Left lung (tissue), 10 donors: ENCODE measurements around the gene APOBEC3F. TPM values are rescaled to one million over a fixed set of nuclear protein-coding genes. Genes with fewer than 3 reads are reported as not detected.
"Not testable (repeated sequence)": the region's sequence is repeated elsewhere in the genome, so short reads cannot be mapped to it uniquely, and the experiment has no call there.

Source experiments
- ATAC-seq: fragments of 200-7000 bp; cut with Tn5 transposase; one replicate; pipeline ENCODE4 v1.9.1; 2020; ENCODE audit warnings: moderate library complexity
- DNase-seq, 4 donors: peaks; one replicate each; pipeline ENCODE4 v3.0.0-alpha.2; 2013 to 2020
- H3K27ac ChIP-seq, 2 donors: fragments of 200-600 bp; sonication (generic) in 1 of 2; one replicate each; pipeline versions ENCODE4 v1.5.0 to v1.8.0; 2020 to 2021
- H3K27me3 ChIP-seq, 2 donors: fragments of 200-600 bp; sonication (generic) in 1 of 2; one replicate each; pipeline versions ENCODE4 v1.5.0 to v1.8.0; 2020 to 2021
- H3K36me3 ChIP-seq, 2 donors: fragments of 200-600 bp; sonication (generic) in 1 of 2; one replicate each; pipeline versions ENCODE4 v1.5.0 to v1.8.0; 2020 to 2021
- H3K4me1 ChIP-seq, 2 donors: fragments of 200-600 bp; one replicate each; pipeline ENCODE4 v1.8.0; 2021
- H3K4me3 ChIP-seq, 2 donors: fragments of 200-600 bp; sonication (generic) in 1 of 2; one replicate each; pipeline versions ENCODE4 v1.5.0 to v1.8.0; 2020 to 2021; ENCODE audit warnings: mild to moderate bottlenecking in 1 of 2
- H3K9me3 ChIP-seq, 2 donors: fragments of 200-600 bp; sonication (generic) in 1 of 2; one replicate each; pipeline versions ENCODE4 v1.5.0 to v1.8.0; 2020 to 2021
- CTCF ChIP-seq, 2 donors: fragments of 200-600 bp; sonication (generic) in 1 of 2; IDR thresholded peaks; one replicate each; pipeline versions ENCODE4 v1.5.0 to v1.8.0; 2021; ENCODE audit warnings: antibody characterized with exemption in 2 of 2
- intact Hi-C, 2 donors: fragments of 100-400 bp; cut with DNase I; formaldehyde crosslinking; loops; one replicate each; pipeline versions ENCODE4 v1.11.2 to v1.14.2; 2022
- polyA plus RNA-seq, 6 donors: library from polyadenylated mRNA; unstranded; fragments of 120-200 nt; gene quantifications; one replicate each; pipeline ENCODE4 v1.2.1, GENCODE V29; 2013; ENCODE audit not compliant: insufficient read length in 6 of 6
- total RNA-seq, 2 donors: library from RNA; stranded (reverse); fragmentation: NEBNext Ultra II Directional; extraction: Animal tissue kit (Norgen Biotek cat#: 25700); gene quantifications; one replicate each; pipeline ENCODE4 v1.2.1, GENCODE V29; 2021
- donor health status: DM: no; HTN: yes; CAD: no.
- donor health status: DM: no; HTN: no; CAD: no.

APOBEC3F gene
- total and polyA plus RNA-seq, 8 donors: 11.0 to 14.3 (median 11.9) TPM

DNA sequence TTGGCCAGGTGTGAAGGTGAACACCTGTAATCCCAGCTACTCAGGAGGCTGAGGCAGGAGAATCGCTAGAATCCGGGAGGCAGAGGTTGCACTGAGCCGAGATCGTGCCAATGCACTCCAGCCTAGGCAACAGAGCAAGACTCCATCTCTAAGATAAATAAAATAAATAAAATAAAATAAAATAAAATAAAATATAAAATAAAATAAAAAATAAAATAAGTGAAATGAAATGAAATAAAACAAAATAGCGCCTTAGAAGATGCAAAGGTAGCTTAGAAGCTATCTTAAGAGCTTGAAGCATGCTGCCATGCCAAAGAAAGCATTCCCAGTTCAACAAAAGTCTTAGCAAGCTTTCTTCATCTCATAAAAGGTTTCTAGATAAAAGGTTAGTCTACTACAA lies 33.5 kb upstream of the APOBEC3F start:
- no peaks in the 10 kb centered on the region for H3K9me3 ChIP-seq
- intact Hi-C loops: loop anchor here in 1 of 2 donors (10.0 kb wide), 2 partner anchors 118 to 232 kb away; no protein-coding TSS in a partner anchor
- no peak for TF ChIP-seq CTCF (IDR thresholded peaks at IDR 0.05)
- H3K4me3 ChIP-seq: no peak overlapping the region
- no peaks in the 10 kb centered on the region for H3K27me3 ChIP-seq
- DNase-seq: no peak
- peaks cover 0 to 15% of the 10 kb centered on the region in 2 donors for H3K4me1 ChIP-seq
- no peaks in the 10 kb centered on the region for H3K36me3 ChIP-seq
- H3K27ac ChIP-seq: no peak overlapping the region
- ATAC-seq: no peak

DNA sequence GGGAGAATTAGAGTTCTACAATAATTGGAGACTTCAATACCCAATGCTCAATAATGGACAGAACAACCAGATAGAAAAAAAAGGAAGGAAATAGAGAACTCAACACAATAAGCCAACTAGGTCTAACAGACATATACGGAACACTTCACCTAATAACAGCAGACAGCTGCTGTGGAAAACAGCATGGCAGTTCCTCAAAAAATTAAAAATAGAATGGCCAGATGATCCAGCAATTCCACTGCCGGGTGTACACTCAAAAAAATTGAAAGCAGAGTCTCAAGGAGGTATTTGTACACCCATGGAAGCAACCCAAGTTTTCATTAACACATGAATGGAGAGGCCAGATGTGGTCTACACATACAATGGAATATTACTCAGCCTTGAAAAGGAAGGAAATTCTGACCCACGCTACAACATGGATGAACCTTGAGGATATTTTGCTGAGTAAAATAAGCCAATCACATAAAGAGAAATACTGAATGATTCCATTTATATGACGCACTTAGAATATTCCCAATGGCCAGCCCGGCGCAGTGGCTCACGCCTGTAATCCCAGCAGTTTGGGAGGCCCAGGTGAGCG lies 32.3 kb upstream of the APOBEC3F start:
- not testable (repeated sequence) for H3K27ac ChIP-seq, H3K36me3 ChIP-seq, H3K9me3 ChIP-seq, H3K4me3 ChIP-seq, H3K4me1 ChIP-seq, DNase-seq, ATAC-seq, H3K27me3 ChIP-seq
- intact Hi-C loops: loop anchor here in 1 of 2 donors (10.0 kb wide), 2 partner anchors 116 to 234 kb away; no protein-coding TSS in a partner anchor

DNA sequence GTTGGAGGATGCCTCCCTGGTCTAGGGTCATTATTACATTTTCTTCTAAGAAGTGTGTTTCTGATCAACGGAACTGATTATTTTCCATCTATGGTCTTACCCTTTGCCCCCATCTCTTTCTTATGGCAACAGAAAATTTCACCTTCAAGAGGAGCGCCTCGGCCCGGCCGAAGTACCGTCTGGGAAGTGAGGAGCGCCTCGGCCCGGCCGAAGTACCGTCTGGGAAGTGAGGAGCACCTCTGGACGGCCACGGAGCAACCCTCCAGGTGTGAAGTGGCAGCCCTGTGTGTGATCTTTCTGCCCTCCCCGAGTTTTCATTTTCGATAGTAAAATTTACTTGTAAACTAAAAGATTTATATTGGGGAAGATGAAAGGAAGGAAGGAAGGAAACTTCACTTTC lies 29.7 kb upstream of the APOBEC3F start:
- Histone ChIP-seq H3K9me3 (no peaks in the 10 kb centered on the region), H3K27ac (no peak overlapping the region), H3K4me1 (peaks cover 0 to 26% of the 10 kb centered on the region in 2 donors), H3K4me3 (no peak overlapping the region), H3K27me3 (no peaks in the 10 kb centered on the region), H3K36me3 (no peaks in the 10 kb centered on the region)
- no peak for DNase-seq
- intact Hi-C loops: no loop called here
- TF ChIP-seq CTCF (IDR thresholded peaks at IDR 0.05): no peak
- ATAC-seq: no peak

DNA sequence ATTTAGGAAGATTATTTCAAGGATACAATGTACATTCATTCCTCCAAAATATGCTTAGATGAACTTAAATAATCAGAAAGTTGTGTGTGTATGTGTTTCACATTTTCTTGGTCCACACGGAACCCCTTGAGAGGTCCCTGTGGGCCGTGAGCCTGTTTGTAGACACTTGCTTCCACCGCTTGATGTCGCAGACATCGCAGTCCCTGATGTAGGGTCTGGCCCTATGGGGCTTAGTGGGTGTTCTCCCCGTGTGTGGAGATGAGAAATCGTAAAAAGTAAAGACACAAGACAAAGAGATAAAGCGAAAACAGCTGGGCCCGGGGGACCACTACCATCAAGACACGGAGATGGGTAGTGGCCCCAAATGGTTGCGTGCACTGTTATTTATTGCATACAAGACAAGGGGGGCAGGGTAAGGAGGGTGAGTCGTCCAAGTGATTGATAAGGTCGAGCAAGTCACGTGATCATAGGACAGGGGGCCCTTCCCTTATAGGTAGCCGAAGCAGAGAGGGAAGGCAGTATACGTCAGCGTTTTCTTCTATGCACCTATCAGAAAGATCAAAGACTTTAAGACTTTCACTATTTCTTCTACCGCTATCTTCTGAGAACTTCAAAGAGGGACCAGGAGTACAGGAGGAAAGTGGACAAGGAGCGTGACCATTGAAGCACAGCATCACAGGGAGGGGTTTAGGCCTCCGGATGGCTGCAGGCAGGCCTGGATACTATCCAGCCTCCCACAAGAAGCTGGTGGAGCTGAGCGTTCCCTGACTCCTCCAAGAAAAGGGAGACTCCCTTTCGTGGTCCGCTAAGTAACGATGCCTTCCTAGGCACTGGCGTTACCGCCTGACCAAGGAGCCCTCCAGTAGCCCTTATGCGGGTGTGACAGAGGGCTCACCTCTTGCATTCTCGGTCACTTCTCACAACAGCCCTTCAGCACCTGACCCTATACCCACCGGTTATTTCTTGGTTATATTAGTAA lies 27.8 kb upstream of the APOBEC3F start:
- no peak overlapping the region for H3K4me3 ChIP-seq
- no peak for DNase-seq
- no peak for TF ChIP-seq CTCF (IDR thresholded peaks at IDR 0.05)
- H3K36me3 ChIP-seq: peaks cover 0 to under 1% of the 10 kb centered on the region in 2 donors
- intact Hi-C loops: no loop called here
- no peak for ATAC-seq
- H3K9me3 ChIP-seq: no peaks in the 10 kb centered on the region
- H3K4me1 ChIP-seq: peaks cover 0 to 24% of the 10 kb centered on the region in 2 donors
- H3K27me3 ChIP-seq: no peaks in the 10 kb centered on the region
- no peak overlapping the region for H3K27ac ChIP-seq

DNA sequence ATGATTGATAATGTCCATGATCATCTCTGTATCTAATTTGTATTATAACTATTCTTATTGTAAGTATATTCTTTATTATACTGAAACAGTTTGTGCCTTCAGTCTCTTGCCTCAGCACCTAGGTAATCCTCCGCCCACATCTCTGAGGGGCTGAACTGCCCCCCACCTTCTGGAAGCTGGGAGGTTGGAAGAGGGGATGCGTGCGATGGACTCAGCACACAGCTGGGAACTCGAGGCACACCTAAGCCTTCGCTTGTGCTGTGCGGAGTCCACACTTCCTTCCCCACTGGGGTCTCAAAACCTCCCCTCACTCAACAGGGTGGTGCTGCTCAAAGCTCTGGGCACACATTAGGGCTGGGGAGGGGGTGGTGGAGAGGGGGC lies 27.1 kb upstream of the APOBEC3F start:
- Histone ChIP-seq H3K4me1 (peaks cover 0 to 21% of the 10 kb centered on the region in 2 donors), H3K4me3 (peak overlapping the region in 1 of 2 donors; percentile 47), H3K27ac (peak overlapping the region; percentile 77 to 84)
- intact Hi-C loops, DNase-seq, H3K27me3 ChIP-seq, H3K36me3 ChIP-seq, H3K9me3 ChIP-seq, ATAC-seq: not testable (repeated sequence)
